H9 (cell line): ENCODE results near the gene ATP5MC2. TPM values are rescaled to one million over a fixed set of nuclear protein-coding genes. Genes with fewer than 3 reads are reported as not detected.

Experiments used
- DNase-seq: peaks from one replicate; pipeline ENCODE4 v3.0.0-alpha.2; 2017
- H2AFZ ChIP-seq: one replicate; pipeline ENCODE4 v1.6.1; 2013; ENCODE audit warnings: mild to moderate bottlenecking, low read length, control low read depth, moderate library complexity
- H2AK5ac ChIP-seq: 2 replicates; pipeline ENCODE4 v1.6.1; 2013; ENCODE audit warnings: low read length, control low read depth, mixed read lengths; ENCODE audit not compliant: insufficient read length
- H2BK120ac ChIP-seq: one replicate; pipeline ENCODE4 v1.6.1; 2013; ENCODE audit warnings: low read depth, mild to moderate bottlenecking, low read length, control low read depth, inconsistent platforms; ENCODE audit not compliant: poor library complexity, severe bottlenecking
- H2BK12ac ChIP-seq: 2 replicates; pipeline ENCODE4 v1.6.1; 2013; ENCODE audit warnings: low read length, control low read depth, mixed read lengths, low read depth; ENCODE audit not compliant: insufficient read length
- H2BK15ac ChIP-seq: 2 replicates; pipeline ENCODE4 v1.6.1; 2013; ENCODE audit warnings: low read depth, low read length, control low read depth
- H2BK20ac ChIP-seq: one replicate; pipeline ENCODE4 v1.6.1; 2013; ENCODE audit warnings: low read depth, mild to moderate bottlenecking, low read length, control low read depth, inconsistent platforms; ENCODE audit not compliant: poor library complexity, severe bottlenecking
- H2BK5ac ChIP-seq: 2 replicates; pipeline ENCODE4 v1.6.1; 2013; ENCODE audit warnings: low read length, control low read depth, mixed read lengths; ENCODE audit not compliant: insufficient read length
- H3K14ac ChIP-seq: 2 replicates; pipeline ENCODE4 v1.6.1; 2013; ENCODE audit warnings: low read length, control low read depth; ENCODE audit not compliant: insufficient read depth
- H3K18ac ChIP-seq: 2 replicates; pipeline ENCODE4 v1.6.1; 2013; ENCODE audit warnings: low read depth, mild to moderate bottlenecking, mixed read lengths, low read length, control low read depth; ENCODE audit not compliant: insufficient read length
- H3K23ac ChIP-seq: 2 replicates; pipeline ENCODE4 v1.6.1; 2013; ENCODE audit warnings: low read length, control low read depth, mixed read lengths, low read depth; ENCODE audit not compliant: insufficient read length
- H3K23me2 ChIP-seq: 2 replicates; pipeline ENCODE4 v1.6.1; 2013; ENCODE audit warnings: low read depth, mild to moderate bottlenecking, mixed read lengths, low read length, control low read depth; ENCODE audit not compliant: insufficient read length, poor library complexity, severe bottlenecking
- H3K27ac ChIP-seq: 2 replicates; pipeline ENCODE4 v1.5.1; 2013; ENCODE audit warnings: low read length, control low read depth, mixed read lengths, low read depth; ENCODE audit not compliant: insufficient read length
- H3K27me3 ChIP-seq: 2 replicates; pipeline ENCODE4 v1.6.1; 2013; ENCODE audit warnings: low read length, control low read depth, inconsistent platforms; ENCODE audit not compliant: insufficient read depth
- H3K4ac ChIP-seq: 2 replicates; pipeline ENCODE4 v1.6.1; 2013; ENCODE audit warnings: low read depth, mild to moderate bottlenecking, control low read depth, inconsistent platforms, low read length, moderate library complexity
- H3K4me1 ChIP-seq: 2 replicates; pipeline ENCODE4 v1.6.1; 2013; ENCODE audit warnings: low read length, control low read depth, inconsistent platforms; ENCODE audit not compliant: insufficient read depth
- H3K4me2 ChIP-seq: 2 replicates; pipeline ENCODE4 v1.6.1; 2013; ENCODE audit warnings: low read length, control low read depth, mixed read lengths; ENCODE audit not compliant: insufficient read length, insufficient read depth
- H3K56ac ChIP-seq: 2 replicates; pipeline ENCODE4 v1.6.1; 2013; ENCODE audit warnings: low read depth, mild to moderate bottlenecking, mixed read lengths, low read length, control low read depth; ENCODE audit not compliant: insufficient read length
- H3K79me1 ChIP-seq: 2 replicates; pipeline ENCODE4 v1.6.1; 2013; ENCODE audit warnings: low read depth, mild to moderate bottlenecking, moderate library complexity, low read length, control low read depth, inconsistent platforms; ENCODE audit not compliant: insufficient read depth, poor library complexity, severe bottlenecking
- H3K79me2 ChIP-seq: 2 replicates; pipeline ENCODE4 v1.6.1; 2013; ENCODE audit warnings: low read length, control low read depth, inconsistent platforms; ENCODE audit not compliant: insufficient read depth
- H3K9ac ChIP-seq: 2 replicates; pipeline ENCODE4 v1.6.1; 2013; ENCODE audit warnings: low read length, control low read depth, mixed read lengths; ENCODE audit not compliant: insufficient read length; ENCODE audit errors: extremely low read depth
- H3K9me3 ChIP-seq: one replicate; pipeline ENCODE4 v1.6.1; 2013; ENCODE audit warnings: low read depth, low read length, inconsistent platforms; ENCODE audit not compliant: control insufficient read depth
- H3T11ph ChIP-seq: one replicate; pipeline ENCODE4 v1.6.1; 2013; ENCODE audit warnings: mild to moderate bottlenecking, low read length, control low read depth, inconsistent platforms
- H4K20me1 ChIP-seq: one replicate; pipeline ENCODE4 v1.6.1; 2013; ENCODE audit not compliant: control insufficient read depth, insufficient read length, insufficient read depth
- H4K5ac ChIP-seq: 2 replicates; pipeline ENCODE4 v1.6.1; 2013; ENCODE audit warnings: low read depth, mild to moderate bottlenecking, mixed read lengths, low read length, control low read depth; ENCODE audit not compliant: insufficient read length
- H4K8ac ChIP-seq: replicated peaks from 2 replicates; pipeline ENCODE4 v1.6.1; 2013; ENCODE audit warnings: low read length, control low read depth, mixed read lengths, low read depth; ENCODE audit not compliant: insufficient read length
- H4K91ac ChIP-seq: 2 replicates; pipeline ENCODE4 v1.6.1; 2013; ENCODE audit warnings: low read depth, mild to moderate bottlenecking, moderate library complexity, mixed read lengths, low read length, control low read depth; ENCODE audit not compliant: insufficient read length
- H3K27ac Mint-ChIP-seq, 3 experiments: 2 replicates in 2 of 3; 3 replicates in 1 of 3; pipeline ENCODE4 v1.8.0; 2020 to 2021; ENCODE audit warnings: mixed read lengths in 3 of 3, mild to moderate bottlenecking in 1 of 3, moderate library complexity in 1 of 3
- H3K27me3 Mint-ChIP-seq: 2 replicates; pipeline ENCODE4 v1.8.0; 2021; ENCODE audit warnings: low read depth, mild to moderate bottlenecking, moderate library complexity, mixed read lengths
- H3K36me3 Mint-ChIP-seq, 3 experiments: 2 replicates in 2 of 3; 3 replicates in 1 of 3; pipeline ENCODE4 v1.8.0; 2020 to 2021; ENCODE audit warnings: low read depth in 3 of 3, mixed read lengths in 3 of 3; ENCODE audit not compliant: insufficient read depth in 1 of 3
- H3K4me1 Mint-ChIP-seq, 2 experiments: 2 replicates each; pipeline ENCODE4 v1.8.0; 2020; ENCODE audit warnings: mixed read lengths in 2 of 2
- H3K4me3 Mint-ChIP-seq, 2 experiments: 2 replicates in 1 of 2; 3 replicates in 1 of 2; pipeline ENCODE4 v1.8.0; 2020 to 2021; ENCODE audit warnings: mild to moderate bottlenecking in 2 of 2, mixed read lengths in 2 of 2, moderate library complexity in 1 of 2
- H3K9me3 Mint-ChIP-seq, 2 experiments: 2 replicates in 1 of 2; 3 replicates in 1 of 2; pipeline ENCODE4 v1.8.0; 2020; ENCODE audit warnings: mild to moderate bottlenecking in 2 of 2, mixed read lengths in 2 of 2, moderate library complexity in 1 of 2
- WGBS: extraction: QIAGEN DNeasy Blood & Tissue Kit; methylation state at CpG from one replicate; pipeline ENCODE4 v1.1.7; 2013; ENCODE audit warnings: missing lambda C conversion rate, low lambda C conversion rate, mixed read lengths; ENCODE audit not compliant: insufficient read length; ENCODE audit errors: extremely low coverage; 5-methylcytosine and 5-hydroxymethylcytosine counted together
- total RNA-seq: library from RNA; stranded (reverse); gene quantifications from 2 replicates; pipeline ENCODE4 v1.2.1, GENCODE V29; 2021
- TF ChIP-seq, protein P1 (sequence below): fragments of 200-600 bp; sonication (generic); conservative IDR thresholded peaks from 3 replicates; pipeline ENCODE4 v1.8.0; 2021; ENCODE audit warnings: antibody characterized with exemption, mild to moderate bottlenecking

Gene ATP5MC2
- total RNA-seq, 1 experiment from 2014 or later = 379 TPM

DNA sequence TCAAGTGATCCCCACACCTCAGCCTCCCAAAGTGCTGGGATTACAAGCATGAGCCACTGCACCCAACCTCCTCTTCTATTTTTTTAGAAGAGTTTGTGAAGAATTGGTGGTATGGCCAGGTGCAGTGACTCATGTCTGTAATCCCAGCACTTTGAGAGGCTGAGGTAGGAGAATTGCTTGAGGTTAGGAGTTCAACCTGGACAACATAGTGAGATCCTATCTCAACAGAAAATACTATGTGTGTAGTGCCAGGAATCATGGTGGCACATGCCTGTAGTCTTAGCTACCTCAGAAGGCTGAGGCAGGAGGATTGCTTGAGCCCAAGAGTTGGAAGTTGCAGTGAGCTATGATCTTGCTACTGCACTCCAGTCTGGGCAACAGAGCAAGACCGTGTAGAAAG, 44.2 kb downstream of the ATP5MC2 start:
- Histone ChIP-seq H3K23ac (no peak overlapping the region), H3K9me3 (no peaks in the 10 kb centered on the region), H2BK15ac (no peak overlapping the region), H2AK5ac (no peak overlapping the region), H2BK5ac (no peak overlapping the region), H3K4me2 (no peak overlapping the region), H2BK20ac (no peak overlapping the region), H3K56ac (no peak overlapping the region), H3K4me1 (peaks cover 4% of the 10 kb centered on the region; the same call in 1 of the 2 replicates), H3K79me1 (no peaks in the 10 kb centered on the region), H3K18ac (no peak overlapping the region), H3T11ph (no peak overlapping the region), H3K23me2 (no peaks in the 10 kb centered on the region), H4K8ac (no peak overlapping the region), H4K20me1 (no peaks in the 10 kb centered on the region), H3K4ac (no peak overlapping the region), H2AFZ (no peak overlapping the region), H3K14ac (no peak overlapping the region), H2BK12ac (no peak overlapping the region), H3K79me2 (no peaks in the 10 kb centered on the region), H2BK120ac (no peak overlapping the region), H4K5ac (no peak overlapping the region), H3K9ac (no peak overlapping the region), H3K27me3 (no peaks in the 10 kb centered on the region), H3K27ac (no peak overlapping the region), H4K91ac (no peak overlapping the region)
- DNase-seq = no peak
- no CpG with 5 or more reads among the region's 1 CpG for WGBS
- Mint-ChIP-seq H3K36me3 (no peaks in the 10 kb centered on the region), H3K27me3 (peaks cover 2% of the 10 kb centered on the region), H3K27ac (peak overlapping the region in 1 of 3 experiments; percentile 79; a peak in 1 of 7 replicates), H3K9me3 (no peaks in the 10 kb centered on the region; a peak in 1 of 5 replicates), H3K4me3 (no peak overlapping the region), H3K4me1 (peaks cover 5% of the 10 kb centered on the region in 2 experiments)
- TF ChIP-seq, protein P1, sequence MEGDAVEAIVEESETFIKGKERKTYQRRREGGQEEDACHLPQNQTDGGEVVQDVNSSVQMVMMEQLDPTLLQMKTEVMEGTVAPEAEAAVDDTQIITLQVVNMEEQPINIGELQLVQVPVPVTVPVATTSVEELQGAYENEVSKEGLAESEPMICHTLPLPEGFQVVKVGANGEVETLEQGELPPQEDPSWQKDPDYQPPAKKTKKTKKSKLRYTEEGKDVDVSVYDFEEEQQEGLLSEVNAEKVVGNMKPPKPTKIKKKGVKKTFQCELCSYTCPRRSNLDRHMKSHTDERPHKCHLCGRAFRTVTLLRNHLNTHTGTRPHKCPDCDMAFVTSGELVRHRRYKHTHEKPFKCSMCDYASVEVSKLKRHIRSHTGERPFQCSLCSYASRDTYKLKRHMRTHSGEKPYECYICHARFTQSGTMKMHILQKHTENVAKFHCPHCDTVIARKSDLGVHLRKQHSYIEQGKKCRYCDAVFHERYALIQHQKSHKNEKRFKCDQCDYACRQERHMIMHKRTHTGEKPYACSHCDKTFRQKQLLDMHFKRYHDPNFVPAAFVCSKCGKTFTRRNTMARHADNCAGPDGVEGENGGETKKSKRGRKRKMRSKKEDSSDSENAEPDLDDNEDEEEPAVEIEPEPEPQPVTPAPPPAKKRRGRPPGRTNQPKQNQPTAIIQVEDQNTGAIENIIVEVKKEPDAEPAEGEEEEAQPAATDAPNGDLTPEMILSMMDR = no peak
